ENCODE results near the gene C17orf107.
A peak's percentile ranks its signal among the peaks of the same experiment; 100 is the strongest.

C17orf107 gene

DNA sequence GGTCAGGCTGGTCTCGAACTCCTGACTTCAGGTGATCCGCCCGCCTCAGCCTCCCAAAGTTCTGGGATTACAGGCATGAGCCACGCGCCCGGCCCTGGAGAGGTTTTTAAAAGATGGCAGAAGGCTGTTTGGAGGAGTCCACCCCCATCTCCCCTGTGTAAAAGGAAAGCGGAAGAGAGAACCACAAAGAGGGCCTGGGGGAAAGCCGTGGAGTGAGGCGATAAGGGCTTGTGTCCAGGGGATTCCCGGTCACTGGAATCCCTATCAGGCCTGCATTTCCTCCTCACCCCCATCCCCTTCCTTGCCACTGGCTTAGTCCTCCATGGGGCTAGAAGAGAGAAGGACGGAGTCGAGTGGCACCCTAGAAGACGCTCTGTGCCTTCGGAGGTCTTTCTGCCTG, 32.6 kb downstream of the C17orf107 start, which contains the start of gene GP1BA:
Gene GP1BA (plus strand): TSS at position 315 of the 400 bp plus-strand sequence. CDS start 328 bp downstream, outside the sequence.
- ChIA-PET POLR2A (no interaction called here), CTCF (interaction anchor here (1.0 kb wide), 1 partner anchor 12 kb away, joined by 3 read pairs; no protein-coding TSS in a partner anchor)
- TF ChIP-seq, protein P1, sequence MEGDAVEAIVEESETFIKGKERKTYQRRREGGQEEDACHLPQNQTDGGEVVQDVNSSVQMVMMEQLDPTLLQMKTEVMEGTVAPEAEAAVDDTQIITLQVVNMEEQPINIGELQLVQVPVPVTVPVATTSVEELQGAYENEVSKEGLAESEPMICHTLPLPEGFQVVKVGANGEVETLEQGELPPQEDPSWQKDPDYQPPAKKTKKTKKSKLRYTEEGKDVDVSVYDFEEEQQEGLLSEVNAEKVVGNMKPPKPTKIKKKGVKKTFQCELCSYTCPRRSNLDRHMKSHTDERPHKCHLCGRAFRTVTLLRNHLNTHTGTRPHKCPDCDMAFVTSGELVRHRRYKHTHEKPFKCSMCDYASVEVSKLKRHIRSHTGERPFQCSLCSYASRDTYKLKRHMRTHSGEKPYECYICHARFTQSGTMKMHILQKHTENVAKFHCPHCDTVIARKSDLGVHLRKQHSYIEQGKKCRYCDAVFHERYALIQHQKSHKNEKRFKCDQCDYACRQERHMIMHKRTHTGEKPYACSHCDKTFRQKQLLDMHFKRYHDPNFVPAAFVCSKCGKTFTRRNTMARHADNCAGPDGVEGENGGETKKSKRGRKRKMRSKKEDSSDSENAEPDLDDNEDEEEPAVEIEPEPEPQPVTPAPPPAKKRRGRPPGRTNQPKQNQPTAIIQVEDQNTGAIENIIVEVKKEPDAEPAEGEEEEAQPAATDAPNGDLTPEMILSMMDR (IDR thresholded peaks at IDR 0.05; ENCODE audit: control extremely low read depth, extremely low read depth, low read depth, missing control alignments) = no peak
- no peak for DNase-seq (ENCODE audit: extremely low spot score)

DNA sequence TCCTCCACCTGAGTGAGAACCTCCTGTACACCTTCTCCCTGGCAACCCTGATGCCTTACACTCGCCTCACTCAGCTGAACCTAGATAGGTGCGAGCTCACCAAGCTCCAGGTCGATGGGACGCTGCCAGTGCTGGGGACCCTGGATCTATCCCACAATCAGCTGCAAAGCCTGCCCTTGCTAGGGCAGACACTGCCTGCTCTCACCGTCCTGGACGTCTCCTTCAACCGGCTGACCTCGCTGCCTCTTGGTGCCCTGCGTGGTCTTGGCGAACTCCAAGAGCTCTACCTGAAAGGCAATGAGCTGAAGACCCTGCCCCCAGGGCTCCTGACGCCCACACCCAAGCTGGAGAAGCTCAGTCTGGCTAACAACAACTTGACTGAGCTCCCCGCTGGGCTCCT, 33.4 kb downstream of the C17orf107 start:
- POLR2A ChIA-PET = interaction anchor here (0.7 kb wide), 1 partner anchor 9 kb away, joined by 3 read pairs; no protein-coding TSS in a partner anchor
- CTCF ChIA-PET = interaction anchor here (0.8 to 1.0 kb wide), 5 partner anchors 8 to 24 kb away, joined by 3 to 4 read pairs (median 3); no protein-coding TSS in a partner anchor
- no peak for DNase-seq (ENCODE audit: extremely low spot score)
- TF ChIP-seq, protein P1 (IDR thresholded peaks at IDR 0.05; ENCODE audit: control extremely low read depth, extremely low read depth, low read depth, missing control alignments) = no peak

DNA sequence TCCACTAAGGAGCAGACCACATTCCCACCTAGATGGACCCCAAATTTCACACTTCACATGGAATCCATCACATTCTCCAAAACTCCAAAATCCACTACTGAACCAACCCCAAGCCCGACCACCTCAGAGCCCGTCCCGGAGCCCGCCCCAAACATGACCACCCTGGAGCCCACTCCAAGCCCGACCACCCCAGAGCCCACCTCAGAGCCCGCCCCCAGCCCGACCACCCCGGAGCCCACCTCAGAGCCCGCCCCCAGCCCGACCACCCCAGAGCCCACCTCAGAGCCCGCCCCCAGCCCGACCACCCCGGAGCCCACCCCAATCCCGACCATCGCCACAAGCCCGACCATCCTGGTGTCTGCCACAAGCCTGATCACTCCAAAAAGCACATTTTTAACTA, 34.3 kb downstream of the C17orf107 start:
- CTCF ChIA-PET = interaction anchor here (0.7 to 1.4 kb wide), 4 partner anchors 13 to 366 kb away, joined by 3 read pairs; no protein-coding TSS in a partner anchor
- POLR2A ChIA-PET = no interaction called here
- no peak for DNase-seq (ENCODE audit: extremely low spot score)
- TF ChIP-seq, protein P1 (IDR thresholded peaks at IDR 0.05; ENCODE audit: control extremely low read depth, extremely low read depth, low read depth, missing control alignments) = no peak

DNA sequence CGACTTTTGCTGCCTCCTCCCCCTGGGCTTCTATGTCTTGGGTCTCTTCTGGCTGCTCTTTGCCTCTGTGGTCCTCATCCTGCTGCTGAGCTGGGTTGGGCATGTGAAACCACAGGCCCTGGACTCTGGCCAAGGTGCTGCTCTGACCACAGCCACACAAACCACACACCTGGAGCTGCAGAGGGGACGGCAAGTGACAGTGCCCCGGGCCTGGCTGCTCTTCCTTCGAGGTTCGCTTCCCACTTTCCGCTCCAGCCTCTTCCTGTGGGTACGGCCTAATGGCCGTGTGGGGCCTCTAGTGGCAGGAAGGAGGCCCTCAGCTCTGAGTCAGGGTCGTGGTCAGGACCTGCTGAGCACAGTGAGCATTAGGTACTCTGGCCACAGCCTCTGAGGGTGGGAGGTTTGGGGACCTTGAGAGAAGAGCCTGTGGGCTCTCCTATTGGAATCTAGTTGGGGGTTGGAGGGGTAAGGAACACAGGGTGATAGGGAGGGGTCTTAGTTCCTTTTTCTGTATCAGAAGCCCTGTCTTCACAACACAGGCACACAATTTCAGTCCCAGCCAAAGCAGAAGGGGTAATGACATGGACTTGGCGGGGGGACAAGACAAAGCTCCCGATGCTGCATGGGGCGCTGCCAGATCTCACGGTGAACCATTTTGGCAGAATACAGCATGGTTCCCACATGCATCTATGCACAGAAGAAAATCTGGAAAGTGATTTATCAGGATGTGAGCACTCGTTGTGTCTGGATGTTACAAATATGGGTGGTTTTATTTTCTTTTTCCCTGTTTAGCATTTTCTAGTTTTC, 35.0 kb downstream of the C17orf107 start:
- TF ChIP-seq, protein P1 (IDR thresholded peaks at IDR 0.05; ENCODE audit: control extremely low read depth, extremely low read depth, low read depth, missing control alignments) = peak; percentile 36
- peak; percentile 46 for DNase-seq (ENCODE audit: extremely low spot score)
- ChIA-PET CTCF (interaction anchor here (0.7 to 1.4 kb wide), 5 partner anchors 14 to 367 kb away, joined by 3 to 6 read pairs (median 3); no protein-coding TSS in a partner anchor), POLR2A (no interaction called here)

DNA sequence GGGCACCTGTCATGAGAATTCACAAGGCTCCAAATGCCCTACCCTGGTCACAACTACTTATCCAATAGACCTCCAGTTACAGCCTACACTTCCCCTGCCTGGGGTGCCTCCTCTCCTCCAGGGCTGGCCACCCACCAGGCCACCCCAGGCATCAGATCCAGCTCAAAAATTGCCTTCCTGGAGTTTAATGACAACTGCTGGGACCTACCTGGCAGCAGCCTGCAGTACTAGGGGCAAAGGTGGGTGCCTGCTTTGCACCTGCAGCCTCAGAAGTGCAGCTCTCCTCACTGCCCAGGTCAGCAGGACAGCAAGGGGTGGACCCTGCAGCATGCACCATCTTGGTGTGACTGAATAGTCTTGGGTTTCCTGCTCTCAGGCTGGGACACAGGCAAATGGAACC, 36.3 kb downstream of the C17orf107 start:
- CTCF ChIA-PET = no interaction called here
- DNase-seq (ENCODE audit: extremely low spot score) = no peak
- TF ChIP-seq, protein P1 (IDR thresholded peaks at IDR 0.05; ENCODE audit: control extremely low read depth, extremely low read depth, low read depth, missing control alignments) = no peak
- POLR2A ChIA-PET = no interaction called here

DNA sequence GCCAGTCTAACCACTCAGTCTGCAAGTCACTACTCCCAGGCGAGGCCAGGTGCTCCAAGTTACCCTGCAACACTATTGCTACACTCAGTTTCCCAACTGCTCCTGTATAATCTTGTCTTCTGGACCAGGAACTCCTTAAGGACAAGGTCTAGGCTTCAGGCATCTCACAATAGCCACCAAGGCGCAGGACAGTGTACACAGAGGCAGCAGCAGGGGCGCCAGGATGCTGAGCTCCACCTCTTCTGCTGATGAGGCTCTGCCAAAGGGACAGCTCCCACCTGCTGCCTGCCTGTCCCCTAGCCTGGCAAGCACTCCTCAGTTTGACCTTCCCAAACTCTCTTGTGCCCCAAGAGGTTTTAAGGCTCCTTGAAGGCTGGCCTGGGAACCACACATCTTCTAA, 37.1 kb downstream of the C17orf107 start:
- no peak for DNase-seq (ENCODE audit: extremely low spot score)
- TF ChIP-seq, protein P1 (IDR thresholded peaks at IDR 0.05; ENCODE audit: control extremely low read depth, extremely low read depth, low read depth, missing control alignments) = no peak
- POLR2A ChIA-PET = no interaction called here
- CTCF ChIA-PET = interaction anchor here (0.8 to 1.1 kb wide), 2 partner anchors 10 to 27 kb away, joined by 3 to 5 read pairs; no protein-coding TSS in a partner anchor

All from GM10248 (cell line).